Endothelial cell of umbilical vein (primary cell): ENCODE measurements around the gene PURB. TPM values are rescaled to one million over a fixed set of nuclear protein-coding genes. Genes with fewer than 3 reads are reported as not detected.

Experiments used
- BruUV-seq: library from RNA; stranded (reverse); fragments of 400-500 nt; replicated peaks from 2 replicates; lab custom pipeline; 2021; lab: Mats Ljungman, UMichigan
- CTCF ChIA-PET: fragments of 300-600, 350-600 bp; sonication (Branson Sonifier 250); formaldehyde crosslinking; loops from one replicate; lab custom pipeline; 2021; ENCODE audit warnings: antibody characterized with exemption, inconsistent platforms; lab: Charles Lee
- POLR2A ChIA-PET: fragments of 300-600, 350-600 bp; sonication (Branson Sonifier 250); formaldehyde crosslinking; loops from one replicate; lab custom pipeline; 2021; ENCODE audit warnings: antibody characterized with exemption, inconsistent platforms; lab: Charles Lee
- DNase-seq: peaks from one replicate; pipeline ENCODE4 v3.0.0-alpha.2; 2011; ENCODE audit warnings: low read depth, low spot score
- FAIRE-seq: peaks from 2 replicates; lab custom pipeline; 2011; peaks lifted over from hg19 to GRCh38; lab: Jason Lieb, UNC
- H2AFZ ChIP-seq: 2 replicates; pipeline ENCODE4 v1.6.0; 2012; ENCODE audit warnings: low read depth, low read length, control low read depth, inconsistent platforms
- H3K27ac ChIP-seq: 2 replicates; pipeline ENCODE4 v1.5.1; 2011; ENCODE audit warnings: low read depth, mild to moderate bottlenecking, control low read depth, low read length, moderate library complexity; ENCODE audit not compliant: insufficient read depth
- H3K27me3 ChIP-seq, 2 experiments: 2 replicates each; pipeline versions ENCODE4 v1.6.0 to v1.6.1; 2011; ENCODE audit warnings: low read length in 2 of 2, mixed read lengths in 1 of 2; ENCODE audit not compliant: control insufficient read depth in 2 of 2, insufficient read depth in 2 of 2
- H3K36me3 ChIP-seq, 2 experiments: 2 replicates in 1 of 2; 3 replicates in 1 of 2; pipeline ENCODE4 v1.5.1; 2011; ENCODE audit warnings: low read length in 2 of 2, mild to moderate bottlenecking in 1 of 2, moderate library complexity in 1 of 2; ENCODE audit not compliant: control insufficient read depth in 2 of 2, insufficient read depth in 2 of 2; ENCODE audit errors: extremely low read depth in 1 of 2
- H3K4me1 ChIP-seq: 3 replicates; pipeline ENCODE4 v1.5.1; 2011; ENCODE audit warnings: mild to moderate bottlenecking, low read length; ENCODE audit not compliant: control insufficient read depth, insufficient read depth; ENCODE audit errors: extremely low read depth
- H3K4me2 ChIP-seq: 2 replicates; pipeline ENCODE4 v1.6.1; 2011; ENCODE audit warnings: low read length, control low read depth, mixed read lengths; ENCODE audit not compliant: insufficient read depth
- H3K4me3 ChIP-seq, 3 experiments: fragments of 200-600 bp in 1 of 3; sonication (generic), shearing (Covaris generic) in 1 of 3; replicated peaks in 1 of 3; 2 replicates each; pipeline ENCODE4 v1.5.1; 2011 to 2016; ENCODE audit warnings: control low read depth in 3 of 3, low read length in 3 of 3, mild to moderate bottlenecking in 2 of 3, inconsistent platforms in 1 of 3, low read depth in 1 of 3, moderate library complexity in 1 of 3; ENCODE audit not compliant: insufficient read depth in 1 of 3
- H3K79me2 ChIP-seq: 2 replicates; pipeline ENCODE4 v1.6.0; 2012; ENCODE audit warnings: low read length, inconsistent platforms; ENCODE audit not compliant: control insufficient read depth, insufficient read depth
- H3K9ac ChIP-seq: replicated peaks from 2 replicates; pipeline ENCODE3; 2011; ENCODE audit warnings: low read length, control low read depth; ENCODE audit not compliant: insufficient read depth; ENCODE audit errors: extremely low read depth
- H3K9me1 ChIP-seq: replicated peaks from 3 replicates; pipeline ENCODE4 v1.6.0; 2011; ENCODE audit warnings: mild to moderate bottlenecking, low read length; ENCODE audit not compliant: control insufficient read depth, insufficient read depth; ENCODE audit errors: extremely low read depth
- H3K9me3 ChIP-seq: replicated peaks from 2 replicates; pipeline ENCODE4 v1.5.1; 2012; ENCODE audit warnings: low read length, inconsistent platforms; ENCODE audit not compliant: control insufficient read depth, insufficient read depth
- H4K20me1 ChIP-seq: replicated peaks from 2 replicates; pipeline ENCODE3; 2011; ENCODE audit warnings: mild to moderate bottlenecking, low read length; ENCODE audit not compliant: control insufficient read depth, insufficient read depth; ENCODE audit errors: extremely low read depth
- EZH2 ChIP-seq: IDR thresholded peaks from 2 replicates; pipeline ENCODE4 v1.6.1; 2012; ENCODE audit warnings: borderline replicate concordance, low read depth, mild to moderate bottlenecking, moderate library complexity, low read length, inconsistent platforms; ENCODE audit not compliant: severe bottlenecking
- FOS ChIP-seq: IDR thresholded peaks from 2 replicates; pipeline ENCODE4 v1.6.1; 2011; ENCODE audit warnings: mild to moderate bottlenecking, low read length, moderate library complexity, borderline replicate concordance; ENCODE audit not compliant: insufficient read depth
- GATA2 ChIP-seq: IDR thresholded peaks from 2 replicates; pipeline ENCODE4 v1.7.0; 2011; ENCODE audit warnings: low read depth, mild to moderate bottlenecking, moderate library complexity, mixed read lengths, low read length; ENCODE audit not compliant: insufficient read length, insufficient read depth
- JUN ChIP-seq: IDR thresholded peaks from 2 replicates; pipeline ENCODE4 v1.6.1; 2011; ENCODE audit warnings: borderline replicate concordance, low read depth; ENCODE audit not compliant: insufficient read length, insufficient read depth
- MAX ChIP-seq: IDR thresholded peaks from 2 replicates; pipeline ENCODE4 v1.6.1; 2011; ENCODE audit not compliant: insufficient read depth, insufficient read length
- MYC ChIP-seq: IDR thresholded peaks from one replicate; pipeline ENCODE4 v1.6.1; 2011; ENCODE audit warnings: mild to moderate bottlenecking, low read depth, low read length
- POLR2A ChIP-seq: IDR thresholded peaks from 2 replicates; pipeline ENCODE4 v1.6.1; 2012; ENCODE audit warnings: low read depth, mild to moderate bottlenecking, control low read depth, low read length
- POLR2AphosphoS5 ChIP-seq: IDR thresholded peaks from 2 replicates; pipeline ENCODE4 v1.6.1; 2012; ENCODE audit warnings: low read depth, mild to moderate bottlenecking, control low read depth, low read length, moderate library complexity; ENCODE audit not compliant: insufficient read depth
- dilution Hi-C: fragments of 300-500 bp; cut with MboI; formaldehyde crosslinking; loops from one replicate; pipeline ENCODE4 v1.15.0; 2019; ENCODE audit warnings: low sequenced_read_pairs; ENCODE audit not compliant: extremely low pct_ligation_motif_present
- intact Hi-C: fragments of 100-400 bp; cut with micrococcal nuclease; formaldehyde crosslinking; loops from one replicate; pipeline ENCODE4 v1.10.0; 2022
- polyA plus RNA-seq, 4 experiments: library from polyadenylated mRNA; depleted of rRNA in 3 of 4; stranded (reverse) in 3 of 4; unstranded in 1 of 4; fragments of >200 nt; gene quantifications; 2 replicates each; pipeline versions ENCODE4 v1.2.1 to v1.2.3, GENCODE V29; 2011 to 2012; ENCODE audit warnings: missing spikeins in 1 of 4
- total RNA-seq: library from RNA; stranded (reverse); gene quantifications from 2 replicates; pipeline ENCODE4 v1.2.3, GENCODE V29; 2021
- TF ChIP-seq, protein P1 (sequence below), 2 donors: IDR thresholded peaks; 1 replicate in 1 of 2; 2 replicates in 1 of 2; pipeline ENCODE4 v1.5.1; 2011; ENCODE audit warnings: low read length in 2 of 2, mild to moderate bottlenecking in 2 of 2, moderate library complexity in 2 of 2, control low read depth in 1 of 2, inconsistent platforms in 1 of 2, low read depth in 1 of 2; ENCODE audit not compliant: insufficient read depth in 1 of 2; ENCODE audit errors: extremely low read depth in 1 of 2

PURB gene
- total and polyA plus RNA-seq, 2 donors (not counting 3 experiments of a cell fraction or from before 2014, with no cell fraction given) = 2.7 to 25.5 TPM

GRCh38 chr7:44894888-44895580, 9.7 kb upstream of the PURB start:
- ChIA-PET CTCF (no interaction called here), POLR2A (no interaction called here)
- Histone ChIP-seq H3K9ac (no peak overlapping the region), H4K20me1 (no peaks in the 10 kb centered on the region), H3K79me2 (no peaks in the 10 kb centered on the region), H3K36me3 (no peaks in the 10 kb centered on the region), H3K27ac (no peak overlapping the region), H3K9me3 (no peaks in the 10 kb centered on the region), H3K4me3 (no peak overlapping the region), H2AFZ (no peak overlapping the region), H3K4me2 (no peak overlapping the region), H3K4me1 (no peaks in the 10 kb centered on the region), H3K27me3 (no peaks in the 10 kb centered on the region), H3K9me1 (no peaks in the 10 kb centered on the region)
- BruUV-seq = no TSS peak
- no peak for TF ChIP-seq MYC
- TF ChIP-seq MAX = no peak
- TF ChIP-seq FOS = no peak
- no peak for TF ChIP-seq EZH2
- TF ChIP-seq, protein P1, sequence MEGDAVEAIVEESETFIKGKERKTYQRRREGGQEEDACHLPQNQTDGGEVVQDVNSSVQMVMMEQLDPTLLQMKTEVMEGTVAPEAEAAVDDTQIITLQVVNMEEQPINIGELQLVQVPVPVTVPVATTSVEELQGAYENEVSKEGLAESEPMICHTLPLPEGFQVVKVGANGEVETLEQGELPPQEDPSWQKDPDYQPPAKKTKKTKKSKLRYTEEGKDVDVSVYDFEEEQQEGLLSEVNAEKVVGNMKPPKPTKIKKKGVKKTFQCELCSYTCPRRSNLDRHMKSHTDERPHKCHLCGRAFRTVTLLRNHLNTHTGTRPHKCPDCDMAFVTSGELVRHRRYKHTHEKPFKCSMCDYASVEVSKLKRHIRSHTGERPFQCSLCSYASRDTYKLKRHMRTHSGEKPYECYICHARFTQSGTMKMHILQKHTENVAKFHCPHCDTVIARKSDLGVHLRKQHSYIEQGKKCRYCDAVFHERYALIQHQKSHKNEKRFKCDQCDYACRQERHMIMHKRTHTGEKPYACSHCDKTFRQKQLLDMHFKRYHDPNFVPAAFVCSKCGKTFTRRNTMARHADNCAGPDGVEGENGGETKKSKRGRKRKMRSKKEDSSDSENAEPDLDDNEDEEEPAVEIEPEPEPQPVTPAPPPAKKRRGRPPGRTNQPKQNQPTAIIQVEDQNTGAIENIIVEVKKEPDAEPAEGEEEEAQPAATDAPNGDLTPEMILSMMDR (IDR thresholded peaks at IDR 0.05; ENCODE audit: extremely low read depth in 1 of 2, insufficient read depth in 1 of 2, low read depth in 1 of 2, low read length in 2 of 2) = no peak
- no peak for TF ChIP-seq GATA2
- no peak for TF ChIP-seq POLR2A
- no peak for TF ChIP-seq JUN
- no peak for TF ChIP-seq POLR2AphosphoS5
- dilution Hi-C loops = no loop called here
- FAIRE-seq = no peak
- intact Hi-C loops = no loop called here
- no peak for DNase-seq
